ENCODE measurements around the gene INPP5D. TPM values are rescaled to one million over a fixed set of nuclear protein-coding genes. Genes with fewer than 3 reads are reported as not detected.

Gene INPP5D
- total RNA-seq, 3 donors from 2014 or later, result 18.4 to 20.3 (median 20.0) TPM

DNA sequence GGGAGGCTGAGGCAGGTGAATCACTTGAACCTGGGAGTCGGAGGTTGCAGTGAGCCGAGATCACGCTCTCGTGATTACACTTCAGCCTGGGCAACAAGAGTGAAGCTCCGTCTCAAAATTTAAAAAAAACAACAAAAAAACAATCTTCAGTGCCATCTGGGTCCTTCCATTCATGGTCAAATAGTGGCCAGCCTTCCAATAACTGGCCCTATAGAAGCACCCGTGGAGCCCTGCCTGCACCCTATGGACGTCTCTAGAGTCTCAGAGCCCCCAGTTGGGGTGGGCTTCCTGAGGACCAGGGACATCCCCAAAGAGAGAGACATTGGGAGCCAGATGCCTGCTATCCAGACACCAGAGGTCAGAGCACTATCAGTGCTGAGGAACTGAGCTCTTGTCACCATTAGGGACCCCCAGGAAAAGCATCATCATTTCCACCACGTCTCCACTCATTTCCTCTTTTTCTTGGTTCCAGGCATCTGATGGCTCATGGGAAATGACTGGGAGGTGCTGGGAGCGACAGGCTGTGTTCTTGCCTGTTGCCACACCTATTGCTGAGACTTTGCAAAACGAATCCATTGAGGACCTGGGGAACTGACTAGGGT, 18.3 kb upstream of the INPP5D start:
- H3K27me3 ChIP-seq, result no peaks in the 10 kb centered on the region
- no peaks in the 10 kb centered on the region for H3K4me1 ChIP-seq
- no peak overlapping the region for H3K27ac ChIP-seq
- H3K4me3 ChIP-seq, result no peak overlapping the region
- TF ChIP-seq POLR2AphosphoS5 (IDR thresholded peaks at IDR 0.05) (no peak), POLR2A (IDR thresholded peaks at IDR 0.05) (no peak)
- TF ChIP-seq, protein P1, sequence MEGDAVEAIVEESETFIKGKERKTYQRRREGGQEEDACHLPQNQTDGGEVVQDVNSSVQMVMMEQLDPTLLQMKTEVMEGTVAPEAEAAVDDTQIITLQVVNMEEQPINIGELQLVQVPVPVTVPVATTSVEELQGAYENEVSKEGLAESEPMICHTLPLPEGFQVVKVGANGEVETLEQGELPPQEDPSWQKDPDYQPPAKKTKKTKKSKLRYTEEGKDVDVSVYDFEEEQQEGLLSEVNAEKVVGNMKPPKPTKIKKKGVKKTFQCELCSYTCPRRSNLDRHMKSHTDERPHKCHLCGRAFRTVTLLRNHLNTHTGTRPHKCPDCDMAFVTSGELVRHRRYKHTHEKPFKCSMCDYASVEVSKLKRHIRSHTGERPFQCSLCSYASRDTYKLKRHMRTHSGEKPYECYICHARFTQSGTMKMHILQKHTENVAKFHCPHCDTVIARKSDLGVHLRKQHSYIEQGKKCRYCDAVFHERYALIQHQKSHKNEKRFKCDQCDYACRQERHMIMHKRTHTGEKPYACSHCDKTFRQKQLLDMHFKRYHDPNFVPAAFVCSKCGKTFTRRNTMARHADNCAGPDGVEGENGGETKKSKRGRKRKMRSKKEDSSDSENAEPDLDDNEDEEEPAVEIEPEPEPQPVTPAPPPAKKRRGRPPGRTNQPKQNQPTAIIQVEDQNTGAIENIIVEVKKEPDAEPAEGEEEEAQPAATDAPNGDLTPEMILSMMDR (IDR thresholded peaks at IDR 0.05), result no peak
- H3K9me3 ChIP-seq, result no peaks in the 10 kb centered on the region
- no peaks in the 10 kb centered on the region for H3K36me3 ChIP-seq
- intact Hi-C loops (cut with DNase I; ENCODE audit: low total_unique reads), result no loop called here
- DNase-seq (ENCODE audit: low spot score in 2 of 2), result no peak

DNA sequence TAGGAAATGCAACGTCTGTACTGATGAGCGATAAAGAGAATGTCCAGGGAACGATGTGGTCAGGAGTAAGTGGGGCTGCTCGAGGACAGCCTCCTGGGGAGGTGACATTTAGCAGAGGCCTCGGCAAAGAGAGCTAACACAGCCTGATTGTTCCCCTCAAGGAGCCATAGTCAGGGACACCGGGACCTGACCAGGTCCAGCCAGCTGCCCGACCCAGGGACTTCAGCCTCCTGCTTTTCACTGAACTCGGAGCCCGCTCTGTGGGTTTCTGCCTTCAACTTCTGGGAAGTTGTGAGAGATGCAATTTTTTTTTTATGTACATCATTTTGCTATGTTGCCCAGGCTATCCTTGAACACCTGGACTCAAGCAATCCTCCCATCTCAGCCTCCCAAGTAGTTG, 17.6 kb upstream of the INPP5D start:
- H3K36me3 ChIP-seq, result no peaks in the 10 kb centered on the region
- no peak for DNase-seq (ENCODE audit: low spot score in 2 of 2)
- H3K27ac ChIP-seq, result no peak overlapping the region
- no peaks in the 10 kb centered on the region for H3K9me3 ChIP-seq
- no peaks in the 10 kb centered on the region for H3K27me3 ChIP-seq
- H3K4me1 ChIP-seq, result no peaks in the 10 kb centered on the region
- intact Hi-C loops (cut with DNase I; ENCODE audit: low total_unique reads), result no loop called here
- TF ChIP-seq POLR2A (IDR thresholded peaks at IDR 0.05) (no peak), POLR2AphosphoS5 (IDR thresholded peaks at IDR 0.05) (no peak)
- TF ChIP-seq, protein P1 (IDR thresholded peaks at IDR 0.05), result no peak
- no peak overlapping the region for H3K4me3 ChIP-seq

DNA sequence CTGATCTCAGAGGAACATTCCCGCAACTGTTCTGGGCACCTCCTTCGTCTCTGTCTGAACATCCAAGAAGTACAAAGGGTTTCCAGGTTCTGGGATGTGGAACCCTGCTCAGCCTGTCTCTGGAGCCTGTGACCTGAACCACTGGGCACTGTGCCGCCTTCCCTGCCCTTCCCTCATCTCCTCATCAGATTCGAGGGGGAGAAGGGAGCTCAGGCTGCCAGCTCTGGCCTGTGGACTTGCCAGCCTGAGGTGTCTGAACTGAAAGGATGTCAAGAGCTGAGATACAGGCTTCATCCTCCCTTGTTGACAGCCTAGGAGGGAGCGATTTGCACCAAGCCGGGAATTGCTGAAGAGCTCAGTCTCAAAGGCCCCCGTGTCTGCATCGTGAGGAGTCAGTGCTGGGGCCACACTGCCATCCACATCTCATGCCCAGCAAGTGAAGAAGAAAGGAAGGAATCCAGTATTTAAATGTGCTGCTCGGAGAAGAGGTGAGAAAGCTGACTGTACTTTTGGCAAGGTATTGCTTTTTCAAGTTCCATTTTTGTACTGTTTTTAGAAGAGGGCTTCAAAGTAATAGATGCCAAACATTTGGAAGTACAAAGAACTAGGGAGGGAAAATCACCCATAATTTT, 15.1 kb upstream of the INPP5D start:
- TF ChIP-seq, protein P1 (IDR thresholded peaks at IDR 0.05), result no peak
- TF ChIP-seq POLR2AphosphoS5 (IDR thresholded peaks at IDR 0.05) (no peak), POLR2A (IDR thresholded peaks at IDR 0.05) (no peak)
- Histone ChIP-seq H3K9me3 (no peaks in the 10 kb centered on the region), H3K27ac (no peak overlapping the region), H3K27me3 (no peaks in the 10 kb centered on the region), H3K4me3 (no peak overlapping the region), H3K4me1 (peaks cover 0 to 9% of the 10 kb centered on the region in 2 donors), H3K36me3 (no peaks in the 10 kb centered on the region)
- DNase-seq (ENCODE audit: low spot score in 2 of 2), result no peak
- intact Hi-C loops (cut with DNase I; ENCODE audit: low total_unique reads), result no loop called here

DNA sequence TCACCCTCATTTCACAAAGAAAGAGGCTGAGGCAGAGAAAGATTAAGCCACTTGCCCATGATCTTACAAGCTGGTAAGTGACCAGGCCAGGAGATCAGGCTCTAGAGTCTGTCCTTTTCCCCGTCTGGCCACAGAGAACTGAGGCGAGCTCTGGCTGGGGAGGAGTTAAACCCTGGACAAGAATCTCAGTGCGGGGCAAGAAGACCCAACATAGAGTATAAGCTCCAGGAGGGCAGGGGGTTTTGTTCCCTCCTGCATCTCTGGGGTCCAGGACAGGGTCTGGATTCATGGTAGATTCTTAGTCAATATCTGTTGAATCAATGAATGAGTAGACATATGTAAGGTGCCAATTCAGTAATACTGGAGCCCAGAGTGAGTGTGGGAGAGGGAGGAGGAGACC, 12.9 kb upstream of the INPP5D start:
- DNase-seq (ENCODE audit: low spot score in 2 of 2), result no peak
- no peak for TF ChIP-seq POLR2AphosphoS5 (IDR thresholded peaks at IDR 0.05)
- no peak for TF ChIP-seq POLR2A (IDR thresholded peaks at IDR 0.05)
- TF ChIP-seq, protein P1 (IDR thresholded peaks at IDR 0.05), result no peak
- Histone ChIP-seq H3K27ac (no peak overlapping the region), H3K4me1 (peaks cover 0 to 9% of the 10 kb centered on the region in 2 donors), H3K36me3 (no peaks in the 10 kb centered on the region), H3K27me3 (no peaks in the 10 kb centered on the region), H3K9me3 (no peaks in the 10 kb centered on the region), H3K4me3 (no peak overlapping the region)
- intact Hi-C loops (cut with DNase I; ENCODE audit: low total_unique reads), result no loop called here

DNA sequence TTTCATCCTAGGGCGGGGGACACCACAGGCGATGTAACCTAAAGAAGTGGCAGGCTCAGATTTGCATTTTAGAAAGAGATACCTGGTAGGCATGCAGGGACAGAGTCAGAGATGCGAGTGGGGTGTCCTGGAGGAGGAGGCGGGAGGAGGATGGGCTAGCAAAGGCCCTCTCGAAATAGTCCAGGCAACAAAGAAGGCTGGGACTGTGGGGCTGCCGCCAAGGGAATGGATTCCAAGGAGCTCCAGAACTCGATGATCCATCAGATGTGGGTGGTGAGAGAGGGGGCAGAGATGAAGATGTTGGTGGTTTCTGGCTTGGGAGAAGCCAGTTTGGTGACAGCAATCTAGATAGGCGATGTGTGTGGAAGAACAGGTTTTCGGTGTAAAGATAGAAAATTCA, 12.5 kb upstream of the INPP5D start:
- TF ChIP-seq POLR2A (IDR thresholded peaks at IDR 0.05), result no peak
- TF ChIP-seq, protein P1 (IDR thresholded peaks at IDR 0.05), result no peak
- no peak for TF ChIP-seq POLR2AphosphoS5 (IDR thresholded peaks at IDR 0.05)
- Histone ChIP-seq H3K27ac (no peak overlapping the region), H3K4me3 (no peak overlapping the region), H3K27me3 (no peaks in the 10 kb centered on the region), H3K36me3 (no peaks in the 10 kb centered on the region), H3K4me1 (peaks cover 0 to 9% of the 10 kb centered on the region in 2 donors), H3K9me3 (no peaks in the 10 kb centered on the region)
- intact Hi-C loops (cut with DNase I; ENCODE audit: low total_unique reads), result no loop called here
- no peak for DNase-seq (ENCODE audit: low spot score in 2 of 2)
